Hepatocyte (in vitro differentiated cells): ENCODE measurements around the gene OPRM1. TPM values are rescaled to one million over a fixed set of nuclear protein-coding genes. Genes with fewer than 3 reads are reported as not detected.

Experiments
- DNase-seq: peaks from one replicate; pipeline ENCODE4 v3.0.0-alpha.2; 2016; ENCODE audit warnings: low spot score
- H2AFZ ChIP-seq: fragments of 200-600 bp; sonication (generic); 2 replicates; pipeline ENCODE4 v1.6.0; 2016; ENCODE audit warnings: antibody characterized with exemption, mild to moderate bottlenecking
- H3K27ac ChIP-seq: fragments of 200-600 bp; sonication (generic); 2 replicates; pipeline ENCODE4 v1.5.1; 2016; ENCODE audit warnings: mild to moderate bottlenecking
- H3K27me3 ChIP-seq: fragments of 200-600 bp; sonication (generic); 2 replicates; pipeline ENCODE4 v1.6.1; 2016
- H3K36me3 ChIP-seq: fragments of 200-600 bp; sonication (generic); replicated peaks from 2 replicates; pipeline ENCODE4 v1.5.1; 2016; ENCODE audit warnings: low read depth; ENCODE audit not compliant: insufficient read depth
- H3K4me1 ChIP-seq: fragments of 200-600 bp; sonication (generic); 2 replicates; pipeline ENCODE4 v1.5.1; 2016; ENCODE audit warnings: mild to moderate bottlenecking, moderate library complexity; ENCODE audit not compliant: insufficient read depth
- H3K4me2 ChIP-seq: fragments of 200-600 bp; sonication (generic); 2 replicates; pipeline ENCODE4 v1.6.0; 2016
- H3K4me3 ChIP-seq: fragments of 200-600 bp; sonication (generic); 2 replicates; pipeline ENCODE4 v1.5.1; 2016; ENCODE audit warnings: mild to moderate bottlenecking
- H3K79me2 ChIP-seq: fragments of 200-600 bp; sonication (generic); 2 replicates; pipeline ENCODE4 v1.6.0; 2017; ENCODE audit warnings: mild to moderate bottlenecking
- H3K9me2 ChIP-seq: fragments of 200-600 bp; sonication (generic); replicated peaks from 2 replicates; pipeline ENCODE4 v1.6.0; 2017; ENCODE audit warnings: mild to moderate bottlenecking; ENCODE audit not compliant: insufficient read depth
- H3K9me3 ChIP-seq: fragments of 200-600 bp; sonication (generic); 2 replicates; pipeline ENCODE4 v1.5.1; 2016; ENCODE audit warnings: low read depth, mild to moderate bottlenecking
- H4K20me1 ChIP-seq: fragments of 200-600 bp; sonication (generic); 2 replicates; pipeline ENCODE4 v1.6.0; 2016; ENCODE audit warnings: mild to moderate bottlenecking; ENCODE audit not compliant: insufficient read depth, poor library complexity, severe bottlenecking
- CTCF ChIP-seq: fragments of 200-600 bp; sonication (generic); IDR thresholded peaks from 2 replicates; pipeline ENCODE4 v1.5.1; 2016; ENCODE audit warnings: antibody characterized with exemption, mild to moderate bottlenecking; ENCODE audit not compliant: poor library complexity
- EZH2 ChIP-seq: fragments of 200-600 bp; sonication (generic); IDR thresholded peaks from 2 replicates; pipeline ENCODE4 v1.6.1; 2016; ENCODE audit warnings: antibody characterized with exemption, mild to moderate bottlenecking, borderline replicate concordance
- EZH2phosphoT487 ChIP-seq: fragments of 200-600 bp; sonication (generic); IDR thresholded peaks from one replicate; pipeline ENCODE4 v1.6.1; 2018; ENCODE audit warnings: antibody characterized with exemption, mild to moderate bottlenecking, low read depth, moderate library complexity; ENCODE audit not compliant: unreplicated experiment, severe bottlenecking
- WGBS: methylation state at CpG from one replicate; pipeline ENCODE4 v1.1.6; 2016; ENCODE audit warnings: low lambda C conversion rate; ENCODE audit errors: missing lambda C conversion rate; 5-methylcytosine and 5-hydroxymethylcytosine counted together
- polyA plus RNA-seq: library from polyadenylated mRNA; unstranded; fragments of >200 nt; fragmentation: Nextera tagmentation; extraction: Ambion mirVana; gene quantifications from 2 replicates; pipeline ENCODE4 v1.2.1, GENCODE V29; 2016
- total RNA-seq: library from RNA; depleted of rRNA; stranded (reverse); fragments of >200 nt; gene quantifications from 2 replicates; pipeline ENCODE4 v1.2.3, GENCODE V29; 2014

The OPRM1 gene
- total and polyA plus RNA-seq, 2 experiments from 2014 or later = not detected

DNA sequence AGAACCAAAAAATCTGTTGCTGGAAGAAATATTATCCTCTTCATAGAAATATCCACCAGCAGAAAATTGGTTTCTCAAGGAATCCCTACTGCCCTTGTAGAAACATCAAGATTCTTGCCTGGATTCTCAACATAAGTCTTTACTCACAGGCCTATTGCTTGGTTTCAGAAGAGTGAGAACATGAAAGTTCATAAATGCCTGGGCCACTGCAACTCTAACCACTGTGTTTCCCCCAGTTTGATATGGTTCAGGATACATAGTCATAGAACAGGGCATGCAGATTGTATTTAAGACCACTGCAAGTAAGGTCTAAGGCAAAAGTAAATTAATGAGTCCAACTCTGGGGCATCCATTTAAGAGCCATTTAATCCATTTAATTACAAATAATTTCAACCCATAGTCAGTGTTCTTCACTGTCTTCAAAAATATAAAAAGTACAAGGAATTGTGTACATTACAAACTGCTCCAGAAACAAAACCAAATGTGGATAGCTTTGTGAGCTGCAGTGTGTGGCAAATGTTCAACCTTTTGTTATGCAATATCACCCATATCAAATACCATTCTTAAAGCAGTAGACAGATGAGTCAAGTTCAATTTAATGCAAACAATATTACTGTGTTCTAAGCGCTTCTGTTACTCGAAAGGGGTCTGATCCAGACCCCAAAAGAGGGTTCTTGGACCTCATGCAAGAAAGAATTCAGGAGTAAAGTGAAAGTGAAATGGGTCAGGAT lies 83.3 kb downstream of the OPRM1 start:
- H3K4me1 ChIP-seq = peaks cover 6% of the 10 kb centered on the region
- WGBS = 87% methylated on average over 2 of the region's 2 CpGs
- H3K27ac ChIP-seq = peak overlapping the region; percentile 20
- TF ChIP-seq CTCF = no peak
- TF ChIP-seq EZH2 = no peak
- no peak for TF ChIP-seq EZH2phosphoT487
- peak overlapping the region; percentile 63 for H3K4me2 ChIP-seq
- no peaks in the 10 kb centered on the region for H4K20me1 ChIP-seq
- no peaks in the 10 kb centered on the region for H3K79me2 ChIP-seq
- no peaks in the 10 kb centered on the region for H3K9me2 ChIP-seq
- DNase-seq = no peak
- H3K4me3 ChIP-seq = no peak overlapping the region
- no peaks in the 10 kb centered on the region for H3K36me3 ChIP-seq
- H2AFZ ChIP-seq = peak overlapping the region; percentile 76
- H3K9me3 ChIP-seq = no peaks in the 10 kb centered on the region
- no peaks in the 10 kb centered on the region for H3K27me3 ChIP-seq

DNA sequence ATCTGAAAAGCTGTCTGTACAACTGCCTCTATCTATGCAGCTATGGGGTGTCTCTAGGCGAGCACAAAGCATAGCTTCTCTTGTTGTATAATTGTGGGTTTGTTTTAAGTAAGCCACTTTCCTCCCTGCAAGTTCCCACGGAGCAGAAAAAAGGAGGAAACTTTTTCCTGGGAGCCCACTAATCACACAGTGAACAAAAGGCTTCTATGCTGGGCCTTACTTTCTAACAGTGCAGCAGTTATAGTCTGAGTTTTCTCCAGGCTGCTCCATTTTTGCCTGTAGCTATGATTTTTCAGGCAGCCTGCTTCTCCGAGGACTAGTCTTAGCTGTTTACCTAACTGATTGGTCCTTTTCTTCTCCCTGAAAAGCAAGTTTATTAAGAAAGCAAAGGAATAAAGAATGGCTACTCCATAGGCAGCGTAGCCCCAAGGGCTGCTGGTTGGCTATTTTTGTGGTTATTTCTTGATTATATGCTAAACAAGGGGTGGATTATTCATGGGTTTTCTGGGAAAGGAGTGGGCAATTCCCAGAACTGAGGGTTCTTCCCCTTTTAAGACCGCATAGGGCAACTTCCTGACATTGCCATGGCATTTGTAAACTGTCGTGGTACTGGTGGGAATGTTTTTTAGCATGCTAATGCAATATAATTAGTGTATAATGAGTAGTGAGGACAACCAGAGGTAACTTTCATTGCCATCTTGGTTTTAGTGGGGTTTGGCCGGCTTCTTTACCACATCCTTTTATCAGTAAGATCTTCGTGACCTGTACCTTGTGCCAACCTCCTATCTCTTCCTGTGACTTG lies 84.3 kb downstream of the OPRM1 start:
- Histone ChIP-seq H3K27me3 (no peaks in the 10 kb centered on the region), H3K27ac (peak overlapping the region; percentile 20), H3K4me3 (no peak overlapping the region), H3K9me3 (no peaks in the 10 kb centered on the region), H3K79me2 (no peaks in the 10 kb centered on the region), H3K36me3 (no peaks in the 10 kb centered on the region), H4K20me1 (no peaks in the 10 kb centered on the region), H3K4me2 (peak overlapping the region; percentile 63), H2AFZ (peak overlapping the region; percentile 76), H3K9me2 (no peaks in the 10 kb centered on the region), H3K4me1 (peaks cover 6% of the 10 kb centered on the region)
- DNase-seq = no peak
- no peak for TF ChIP-seq EZH2
- no peak for TF ChIP-seq EZH2phosphoT487
- no peak for TF ChIP-seq CTCF
- 63% methylated on average over 8 of the region's 8 CpGs for WGBS

GRCh38 chr6:154125421-154125820 lies 86.4 kb downstream of the OPRM1 start:
- no peak for TF ChIP-seq EZH2
- no peak for TF ChIP-seq EZH2phosphoT487
- no peak for TF ChIP-seq CTCF
- no peaks in the 10 kb centered on the region for H3K9me2 ChIP-seq
- peaks cover 6% of the 10 kb centered on the region for H3K4me1 ChIP-seq
- no peaks in the 10 kb centered on the region for H3K27me3 ChIP-seq
- H3K27ac ChIP-seq = no peak overlapping the region
- H3K9me3 ChIP-seq = no peaks in the 10 kb centered on the region
- no peak for DNase-seq
- no peaks in the 10 kb centered on the region for H4K20me1 ChIP-seq
- no peak overlapping the region for H3K4me2 ChIP-seq
- H3K79me2 ChIP-seq = no peaks in the 10 kb centered on the region
- H2AFZ ChIP-seq = no peak overlapping the region
- no peak overlapping the region for H3K4me3 ChIP-seq
- WGBS = 100% methylated on average over 2 of the region's 2 CpGs
- no peaks in the 10 kb centered on the region for H3K36me3 ChIP-seq
